K562 (cell line): ENCODE results near the gene HNRNPK. TPM values are rescaled to one million over a fixed set of nuclear protein-coding genes. Genes with fewer than 3 reads are reported as not detected.

Experiments
- CAMTA2 ChIP-seq: fragments of 250-450 bp; sonication (Bioruptor Pico); conservative IDR thresholded peaks from 2 replicates; pipeline ENCODE4 v1.5.1; 2022
- CBFB ChIP-seq: sonication (generic); formaldehyde crosslinking; IDR thresholded peaks from 2 replicates; pipeline ENCODE4 v1.4.0; 2020; ENCODE audit warnings: mild to moderate bottlenecking, missing genetic modification reagents
- E2F8 ChIP-seq: fragments of 450-650 bp; IDR thresholded peaks from 2 replicates; pipeline ENCODE4 v1.7.1; 2018; ENCODE audit warnings: mild to moderate bottlenecking, low read depth; ENCODE audit not compliant: partially characterized antibody
- GATAD2B ChIP-seq: fragments of 450-650 bp; IDR thresholded peaks from 2 replicates; pipeline ENCODE4 v1.6.1; 2017; ENCODE audit warnings: mild to moderate bottlenecking, borderline replicate concordance
- HEY1 ChIP-seq: fragments of 250-450 bp; sonication (Bioruptor Pico); IDR thresholded peaks from 2 replicates; pipeline ENCODE4 v1.5.0; 2020; ENCODE audit warnings: mild to moderate bottlenecking, moderate library complexity, borderline replicate concordance
- MTA3 ChIP-seq: fragments of 450-650 bp; formaldehyde crosslinking; IDR thresholded peaks from 2 replicates; pipeline ENCODE4 v1.6.1; 2017; ENCODE audit warnings: mild to moderate bottlenecking, borderline replicate concordance
- NFE2 ChIP-seq: IDR thresholded peaks from 2 replicates; pipeline ENCODE4 v1.6.1; 2014; ENCODE audit warnings: antibody characterized with exemption, low read depth
- TEAD1 ChIP-seq, 2 experiments: fragments of 450-650 bp in 1 of 2; sonication (generic) in 1 of 2; formaldehyde crosslinking; IDR thresholded peaks; 2 replicates each; pipeline versions ENCODE4 v1.4.0 to v1.8.0; 2020 to 2022; ENCODE audit warnings: mild to moderate bottlenecking in 2 of 2, missing genetic modification reagents in 1 of 2
- ZBTB11 ChIP-seq, 3 experiments: fragments of 200-800 bp in 1 of 3; fragments of 250-450 bp in 1 of 3; fragments of 450-650 bp in 1 of 3; sonication (Bioruptor Pico) in 1 of 3; sonication (Bioruptor generic) in 1 of 3; formaldehyde crosslinking in 1 of 3; IDR thresholded peaks; 2 replicates each; pipeline versions ENCODE4 v1.6.1 to v1.8.0; 2016 to 2022; ENCODE audit warnings: mild to moderate bottlenecking in 2 of 3, missing genetic modification characterization in 2 of 3, missing compliant biosample characterization in 1 of 3, moderate library complexity in 1 of 3
- ZBTB2 ChIP-seq: fragments of 450-650 bp; IDR thresholded peaks from 2 replicates; pipeline ENCODE4 v1.6.1; 2016; ENCODE audit warnings: antibody characterized with exemption
- ZNF24 ChIP-seq: fragments of 450-650 bp; IDR thresholded peaks from 2 replicates; pipeline ENCODE4 v1.6.1; 2016
- polyA plus RNA-seq, 8 experiments: library from polyadenylated mRNA; depleted of rRNA in 4 of 8; stranded (reverse) in 5 of 8; unstranded in 3 of 8; fragments of >200 nt; fragmentation: Nextera tagmentation in 2 of 8; fragmentation: Illumina TruSeq in 1 of 8; extraction: Ambion mirVana in 2 of 8; extraction: Trizol in 1 of 8; gene quantifications; 2 replicates each; pipeline versions ENCODE4 v1.2.1 to v1.2.3, GENCODE V29; 2011 to 2014; ENCODE audit warnings: inconsistent platforms in 1 of 8, missing spikeins in 1 of 8
- total RNA-seq, 7 experiments: library from RNA; depleted of rRNA in 6 of 7; stranded (reverse); fragments of >200 nt in 6 of 7; fragmentation: Illumina TruSeq in 2 of 7; extraction: Trizol in 2 of 7; gene quantifications; 2 replicates each; pipeline versions ENCODE4 v1.2.1 to v1.2.3, GENCODE V29; 2011 to 2021; ENCODE audit warnings: low replicate concordance in 1 of 7
- TF ChIP-seq, protein P1 (sequence below): fragments of 250-450 bp; sonication (Bioruptor Pico); IDR thresholded peaks from 2 replicates; pipeline ENCODE4 v1.4.0; 2020; ENCODE audit warnings: mild to moderate bottlenecking
- TF ChIP-seq, protein P2 (sequence below), 3 experiments: fragments of 200-800 bp in 1 of 3; sonication (Bioruptor generic) in 1 of 3; sonication (generic) in 1 of 3; formaldehyde crosslinking in 1 of 3; IDR thresholded peaks; 2 replicates each; pipeline versions ENCODE4 v1.6.1 to v1.8.0; 2016 to 2022; ENCODE audit warnings: mild to moderate bottlenecking in 2 of 3, missing compliant biosample characterization in 2 of 3, missing genetic modification characterization in 2 of 3, missing genetic modification reagents in 1 of 3

Gene HNRNPK
- total and polyA plus RNA-seq, 9 of the 15 experiments (the other 6 are each of a cell fraction or from before 2014, with no cell fraction given) = 224 to 883 (median 618) TPM

DNA sequence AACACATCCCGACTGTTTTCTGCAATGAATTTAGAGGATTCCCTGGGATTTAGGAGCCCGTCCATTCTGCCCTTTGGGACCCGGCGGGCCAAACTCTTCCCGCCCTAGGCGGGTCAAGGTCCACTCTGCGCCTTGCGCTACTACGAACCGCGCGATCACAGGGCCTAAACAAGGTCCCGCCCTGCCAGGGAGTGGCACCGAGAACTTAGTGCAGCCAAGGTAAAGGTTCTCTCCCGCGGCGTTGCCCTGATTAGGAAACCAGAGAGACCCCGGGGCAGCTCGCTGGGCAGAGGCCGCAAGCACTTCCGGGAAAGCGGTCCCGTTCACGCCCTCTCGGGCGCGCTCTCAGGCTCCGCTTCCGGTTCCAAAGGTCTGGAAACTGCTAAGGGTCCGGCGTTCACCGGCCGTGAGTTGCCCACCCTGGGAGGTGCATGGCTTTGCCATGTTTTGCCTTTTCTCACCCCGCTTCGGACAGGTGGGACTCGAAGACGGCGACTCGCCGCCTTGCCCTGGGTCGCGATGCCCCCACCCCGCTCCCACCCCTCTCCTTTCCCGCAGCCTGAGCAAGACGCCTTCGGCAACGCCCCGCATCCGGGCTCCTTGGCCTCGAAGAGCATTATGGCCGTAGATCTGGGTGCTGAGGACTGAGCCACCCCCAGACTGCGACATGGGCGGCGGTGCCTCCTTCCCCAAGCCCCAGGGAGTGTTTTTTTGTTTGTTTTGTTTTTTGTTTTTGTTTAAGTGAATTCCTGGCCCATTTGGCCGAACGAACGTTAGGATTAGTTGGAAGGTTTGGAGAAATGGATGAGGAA is 23.4 kb downstream of the HNRNPK start (continued):
- no peak for TF ChIP-seq E2F8
- TF ChIP-seq ZBTB2 = no peak
- no peak for TF ChIP-seq CAMTA2 (CRISPR knock-in tag)
- TF ChIP-seq ZNF24 = no peak
- TF ChIP-seq NFE2 = no peak
- no peak for TF ChIP-seq HEY1 (CRISPR knock-in tag)
- TF ChIP-seq GATAD2B = peak; percentile 37; the same call in 1 of the 2 replicates
- TF ChIP-seq, protein P1, sequence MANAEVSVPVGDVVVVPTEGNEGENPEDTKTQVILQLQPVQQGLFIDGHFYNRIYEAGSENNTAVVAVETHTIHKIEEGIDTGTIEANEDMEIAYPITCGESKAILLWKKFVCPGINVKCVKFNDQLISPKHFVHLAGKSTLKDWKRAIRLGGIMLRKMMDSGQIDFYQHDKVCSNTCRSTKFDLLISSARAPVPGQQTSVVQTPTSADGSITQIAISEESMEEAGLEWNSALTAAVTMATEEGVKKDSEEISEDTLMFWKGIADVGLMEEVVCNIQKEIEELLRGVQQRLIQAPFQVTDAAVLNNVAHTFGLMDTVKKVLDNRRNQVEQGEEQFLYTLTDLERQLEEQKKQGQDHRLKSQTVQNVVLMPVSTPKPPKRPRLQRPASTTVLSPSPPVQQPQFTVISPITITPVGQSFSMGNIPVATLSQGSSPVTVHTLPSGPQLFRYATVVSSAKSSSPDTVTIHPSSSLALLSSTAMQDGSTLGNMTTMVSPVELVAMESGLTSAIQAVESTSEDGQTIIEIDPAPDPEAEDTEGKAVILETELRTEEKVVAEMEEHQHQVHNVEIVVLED (CRISPR knock-in tag) = no peak
- peak in 1 of 3 experiments; percentile 82; a peak in 2 of 6 replicates for TF ChIP-seq ZBTB11 (CRISPR knock-in tag; IDR thresholded peaks at IDR 0.05)
- TF ChIP-seq TEAD1 (CRISPR knock-in tag; IDR thresholded peaks at IDR 0.05) = peak in 1 of 2 experiments; percentile 44; a peak in 1 of 4 replicates
- TF ChIP-seq MTA3 = 0 out of 2 replicates have a peak, but pooled peaks have one; percentile 7
- TF ChIP-seq, protein P2, sequence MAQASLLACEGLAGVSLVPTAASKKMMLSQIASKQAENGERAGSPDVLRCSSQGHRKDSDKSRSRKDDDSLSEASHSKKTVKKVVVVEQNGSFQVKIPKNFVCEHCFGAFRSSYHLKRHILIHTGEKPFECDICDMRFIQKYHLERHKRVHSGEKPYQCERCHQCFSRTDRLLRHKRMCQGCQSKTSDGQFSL (CRISPR knock-in tag; IDR thresholded peaks at IDR 0.05) = 0 out of 2 replicates have a peak, but pooled peaks have one; percentile 52
- TF ChIP-seq, protein P2 (tag; IDR thresholded peaks at IDR 0.05) = no peak
- TF ChIP-seq CBFB = no peak
